Measurements from ENCODE around the gene SPINK5.

The SPINK5 gene

DNA sequence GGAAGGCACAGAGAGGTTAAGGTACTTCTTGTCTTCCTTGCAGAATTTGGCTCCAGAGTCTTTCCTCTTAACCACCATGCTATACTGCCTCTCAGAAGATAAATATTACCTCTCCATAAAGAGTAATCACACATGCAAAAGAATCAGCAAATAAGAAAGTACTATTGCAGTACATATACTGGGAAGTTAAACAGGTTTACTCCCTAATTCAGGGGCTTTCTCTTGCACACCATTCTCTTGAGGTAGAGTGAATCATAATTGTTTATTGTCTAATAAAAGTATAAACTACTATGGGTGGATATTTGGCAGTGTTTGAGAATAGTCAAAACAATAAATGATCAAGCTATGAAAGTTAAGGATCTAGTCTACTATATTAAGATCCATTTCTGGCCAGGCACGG is 40.4 kb downstream of the SPINK5 start:
- no peak for DNase-seq

GRCh38 chr5:148107608-148108007 is 43.8 kb downstream of the SPINK5 start:
- no peak for DNase-seq

- no peak for DNase-seq
These were observed 49.5 kb downstream of the SPINK5 start for GRCh38 chr5:148113243-148113642.

DNA sequence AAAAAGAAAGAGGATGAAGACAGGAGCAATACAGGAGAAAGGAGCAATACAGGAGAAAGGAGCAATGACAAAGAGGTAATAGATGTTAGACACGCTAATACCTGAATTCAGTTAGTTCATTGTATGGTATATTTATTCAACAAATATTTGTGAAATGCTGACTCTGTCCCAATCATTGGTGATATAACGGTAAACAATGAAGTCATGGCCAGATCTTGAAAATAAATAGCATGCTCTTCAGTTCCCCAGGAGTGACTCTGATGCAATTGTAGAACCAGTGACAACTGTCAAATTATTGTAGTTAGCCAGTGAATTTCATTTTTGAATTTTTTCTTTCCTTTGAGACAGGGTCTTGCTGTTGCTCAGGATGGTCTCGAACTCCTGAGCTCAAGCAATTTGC is 56.5 kb downstream of the SPINK5 start:
- no peak for DNase-seq

DNA sequence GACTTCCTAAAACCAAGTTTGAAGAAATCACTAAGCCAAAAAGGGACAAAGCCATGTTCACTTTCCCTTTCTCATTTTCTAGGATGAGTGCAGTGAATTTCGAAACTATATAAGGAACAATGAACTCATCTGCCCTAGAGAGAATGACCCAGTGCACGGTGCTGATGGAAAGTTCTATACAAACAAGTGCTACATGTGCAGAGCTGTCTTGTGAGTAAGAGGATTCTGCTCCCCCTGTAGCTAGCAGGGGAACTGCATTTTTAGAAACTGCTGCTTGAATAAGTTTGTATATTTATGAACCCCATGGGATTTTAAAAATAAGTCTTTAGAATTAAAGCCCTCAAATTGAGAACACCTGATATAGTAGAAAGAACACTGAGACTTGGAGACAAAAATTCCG is 61.9 kb downstream of the SPINK5 start:
- no peak for DNase-seq

- DNase-seq: no peak
These were observed 71.6 kb downstream of the SPINK5 start for GRCh38 chr5:148135091-148136048.

DNA sequence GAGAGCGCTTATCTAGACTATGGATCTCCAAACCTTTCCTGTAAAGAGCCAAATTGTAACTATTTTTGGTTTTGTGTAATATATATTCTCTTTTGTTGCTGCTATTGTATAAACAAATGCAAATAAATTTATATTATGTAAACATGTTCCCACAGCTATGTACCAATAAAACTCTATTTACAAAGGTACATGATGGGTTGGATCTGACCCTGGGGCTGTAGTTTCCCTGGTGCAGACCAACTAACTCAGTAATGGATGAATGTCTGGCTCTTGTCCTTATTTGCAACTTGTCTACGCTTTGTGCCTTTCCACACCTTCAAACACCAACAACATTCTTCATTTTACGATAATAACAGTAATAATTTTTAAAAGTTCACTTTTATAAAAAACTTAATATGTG is 77.1 kb downstream of the SPINK5 start:
- DNase-seq: no peak

- DNase-seq: no peak
These were observed 77.9 kb downstream of the SPINK5 start for GRCh38 chr5:148141645-148142044.

- no peak for DNase-seq
These were observed 82.1 kb downstream of the SPINK5 start for GRCh38 chr5:148145916-148146315.

DNA sequence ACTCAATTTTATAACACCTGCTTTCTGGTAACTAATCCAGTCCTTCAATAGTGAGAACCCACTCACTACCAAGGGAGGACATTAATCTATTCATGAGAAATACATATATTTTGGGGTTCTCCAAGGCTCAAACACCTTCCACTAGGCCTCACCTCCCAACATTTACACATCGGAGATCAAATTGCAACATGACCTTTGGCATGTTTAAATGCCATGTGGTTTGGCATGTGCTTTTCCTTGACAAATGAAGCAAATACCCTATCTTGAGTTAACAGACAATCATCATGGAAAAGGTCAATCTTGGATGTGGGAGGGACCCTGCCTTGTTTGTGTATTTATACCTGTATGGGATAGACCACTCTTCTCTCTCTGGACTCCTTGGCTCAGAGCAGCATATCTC is 82.7 kb downstream of the SPINK5 start:
- DNase-seq: no peak

GRCh38 chr5:148147415-148147814 is 83.6 kb downstream of the SPINK5 start:
- no peak for DNase-seq

- no peak for DNase-seq
These were observed 88.1 kb downstream of the SPINK5 start for GRCh38 chr5:148151872-148152271.

- DNase-seq: no peak
These were observed 89.0 kb downstream of the SPINK5 start for GRCh38 chr5:148152781-148153180.

DNA sequence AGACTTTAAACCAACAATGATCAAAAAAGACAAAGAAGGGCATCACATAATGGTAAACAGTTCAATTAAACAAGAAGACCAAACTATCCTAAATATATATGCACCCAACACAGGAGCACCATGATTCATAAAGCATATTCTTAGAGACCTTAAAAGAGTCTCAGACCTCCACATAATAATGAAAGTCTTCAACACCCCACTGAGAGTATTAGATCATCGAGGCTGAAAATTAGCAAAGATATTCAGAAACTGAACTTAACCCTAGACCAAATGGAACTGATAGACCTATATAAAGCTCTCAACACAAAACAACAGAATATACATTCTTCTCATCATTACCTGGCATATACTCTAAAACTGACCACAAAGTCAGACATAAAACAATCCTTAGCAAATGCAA is 92.8 kb downstream of the SPINK5 start:
- no peak for DNase-seq

- no peak for DNase-seq
These were observed 98.3 kb downstream of the SPINK5 start for GRCh38 chr5:148162038-148162437.

DNA sequence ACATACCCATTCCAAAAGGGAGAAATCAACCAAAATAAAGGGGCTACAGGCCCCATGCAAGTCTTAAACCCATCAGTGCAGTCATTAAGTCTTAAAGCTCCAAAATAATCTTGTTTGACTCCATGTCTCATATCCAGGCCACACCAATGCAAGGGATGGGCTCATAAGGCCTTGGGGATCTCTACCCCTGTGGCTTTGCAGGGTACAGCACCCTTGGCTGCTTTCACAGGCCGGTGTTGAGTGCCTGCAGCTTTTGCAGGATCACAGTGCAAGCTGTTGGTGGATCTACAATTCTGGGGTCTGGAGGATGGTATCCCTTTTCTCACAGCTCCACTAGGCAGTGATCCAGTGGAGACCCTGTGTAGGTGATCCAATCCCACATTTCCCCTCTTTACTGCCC is 99.6 kb downstream of the SPINK5 start:
- no peak for DNase-seq

- no peak for DNase-seq
These were observed 102.9 kb downstream of the SPINK5 start for GRCh38 chr5:148166550-148167283.

DNA sequence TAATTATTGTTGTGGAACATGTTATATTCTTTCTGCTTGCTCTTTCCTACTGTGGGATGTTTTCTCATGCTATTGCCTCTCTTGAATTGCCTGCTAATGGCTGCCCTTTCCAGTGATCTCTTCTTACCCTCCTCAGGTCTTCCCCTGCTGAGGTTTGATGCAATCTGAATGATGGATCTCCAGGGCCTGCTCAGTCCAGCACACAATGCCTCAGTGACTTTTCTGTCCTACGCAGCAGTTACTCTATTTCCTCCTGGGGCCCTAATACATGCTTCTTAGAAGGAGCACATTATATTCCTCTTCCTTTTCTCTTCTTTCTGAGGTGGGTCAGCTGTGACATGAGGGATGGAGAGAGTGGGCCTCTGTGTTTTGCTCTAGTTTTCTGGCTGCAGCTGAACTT is 104.5 kb downstream of the SPINK5 start, which contains the start of gene SPINK14:
Gene SPINK14, plus strand, starts transcription at position 301 of the 400 bp plus-strand sequence. CDS start 1,187 bp downstream, outside the sequence.
- DNase-seq: no peak

DNA sequence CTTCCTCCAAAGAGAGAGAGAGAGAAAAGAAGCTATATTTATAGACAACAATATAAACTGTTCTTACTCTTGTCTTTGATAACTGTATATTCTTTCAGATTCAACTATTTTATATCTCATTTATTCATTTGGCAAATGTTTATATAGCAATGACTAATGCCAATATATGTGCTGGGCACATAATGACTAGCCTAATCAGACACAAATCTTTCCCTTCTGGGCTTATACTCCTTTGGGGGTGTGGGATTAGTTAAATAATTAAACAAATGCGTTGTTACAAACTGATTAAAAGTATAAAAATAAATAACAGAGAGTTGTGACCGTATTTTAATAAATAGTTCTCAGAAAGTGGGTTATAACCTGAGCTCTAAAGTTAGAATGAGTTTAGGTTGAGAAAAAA is 108.6 kb downstream of the SPINK5 start:
- no peak for DNase-seq

DNA sequence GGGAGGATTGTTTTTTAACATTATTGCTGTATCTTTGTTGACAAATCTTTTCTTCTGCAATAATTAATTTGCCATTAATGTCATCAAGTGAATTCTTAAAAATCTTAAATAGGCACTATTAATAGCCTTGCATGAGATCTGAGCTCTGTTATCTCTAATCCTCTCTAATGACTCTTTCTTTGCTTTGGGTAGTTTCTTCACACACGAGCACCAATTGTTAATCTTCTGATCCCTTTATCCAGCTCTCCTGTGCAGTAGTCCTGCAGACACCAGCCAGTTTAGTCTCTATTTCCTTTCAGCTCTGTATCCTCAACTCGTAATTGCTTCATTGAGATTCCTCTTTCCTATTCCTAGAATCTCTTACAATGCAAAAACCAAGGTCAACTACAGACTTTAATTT is 112.7 kb downstream of the SPINK5 start:
- DNase-seq: no peak

- DNase-seq: no peak
These were observed 113.4 kb downstream of the SPINK5 start for GRCh38 chr5:148177207-148177606.

DNA sequence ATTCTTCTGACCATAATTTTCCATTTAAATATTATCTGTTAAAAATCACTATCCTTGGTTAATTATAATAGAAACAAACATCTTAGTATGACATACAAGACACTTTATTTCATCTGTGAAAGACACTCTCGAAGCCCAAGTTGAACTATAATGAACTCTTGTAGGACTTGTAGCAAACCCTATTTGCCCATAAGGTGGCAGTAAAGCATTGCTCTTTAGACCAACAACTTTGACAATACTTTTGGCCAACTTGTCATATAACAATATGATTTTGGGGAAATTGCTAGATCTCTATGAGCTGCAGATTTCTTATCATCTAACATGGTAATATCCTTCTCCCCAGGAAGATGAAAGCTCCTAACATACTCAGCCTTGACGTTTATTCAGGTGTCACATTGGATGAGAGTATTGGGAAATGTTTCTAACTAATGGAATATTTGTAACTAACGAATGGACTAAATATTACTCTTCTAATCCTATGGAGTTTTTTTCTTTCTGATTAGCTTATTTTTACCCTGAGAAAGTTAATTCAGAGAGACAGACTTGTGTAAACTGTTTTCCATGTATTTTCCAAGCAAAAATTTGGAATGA is 115.5 kb downstream of the SPINK5 start:
- no peak for DNase-seq

DNA sequence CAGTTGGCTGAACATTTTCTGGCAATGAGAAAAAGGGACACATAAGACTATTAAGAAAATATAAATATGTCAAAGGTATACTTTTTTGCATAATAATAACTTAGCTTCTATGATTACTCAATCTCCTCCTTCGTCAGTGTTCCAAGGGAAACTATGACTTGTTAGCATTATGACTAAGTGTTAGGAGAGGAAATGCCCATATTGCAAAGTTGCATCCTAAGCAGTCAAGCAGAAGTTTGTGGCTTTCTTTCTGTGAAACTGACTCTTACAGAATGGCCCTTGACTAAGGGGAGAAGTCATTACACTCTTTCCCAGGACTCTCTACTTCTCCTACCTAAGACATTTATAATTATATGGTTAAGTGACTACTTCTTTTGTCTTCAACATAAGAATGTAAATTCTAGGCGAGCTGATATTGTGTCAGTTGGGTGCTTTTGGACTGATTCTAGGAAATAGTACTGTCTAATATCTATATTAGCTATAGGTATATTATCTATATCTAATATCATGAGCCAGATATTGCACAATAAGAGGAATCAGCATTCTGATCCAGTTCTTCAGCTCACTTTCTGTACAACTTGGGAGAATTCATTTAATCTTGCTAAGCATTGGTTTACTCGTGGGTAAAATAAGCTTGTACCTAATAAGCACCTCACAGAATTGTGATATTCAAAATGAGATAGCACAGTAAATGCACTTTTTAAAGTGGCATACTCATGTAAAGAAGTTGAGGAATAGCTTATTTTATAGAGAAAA is 122.6 kb downstream of the SPINK5 start:
- no peak for DNase-seq

Data from 8988T (cell line).